Neural progenitor cell (in vitro differentiated cells): ENCODE data around the gene LRRC28. TPM values are rescaled to one million over a fixed set of nuclear protein-coding genes. Genes with fewer than 3 reads are reported as not detected.
A peak's percentile ranks its signal among the peaks of the same experiment; 100 is the strongest.

Experiments used
- DNase-seq: peaks from one replicate; pipeline ENCODE4 v3.0.0-alpha.2; 2016; ENCODE audit warnings: low spot score
- H2AFZ ChIP-seq: fragments of 200-600 bp; sonication (generic); replicated peaks from 2 replicates; pipeline ENCODE4 v1.6.1; 2016; ENCODE audit warnings: antibody characterized with exemption
- H3F3A ChIP-seq: fragments of 200-600 bp; sonication (generic); 2 replicates; pipeline ENCODE4 v1.6.1; 2016; ENCODE audit warnings: antibody characterized with exemption, low read depth
- H3K27ac ChIP-seq: fragments of 200-600 bp; sonication (generic); 2 replicates; pipeline ENCODE4 v1.5.1; 2016; ENCODE audit warnings: mild to moderate bottlenecking
- H3K27me3 ChIP-seq: fragments of 200-600 bp; sonication (generic); 2 replicates; pipeline ENCODE4 v1.6.1; 2016; ENCODE audit warnings: mild to moderate bottlenecking, moderate library complexity
- H3K36me3 ChIP-seq: fragments of 200-600 bp; sonication (generic); 2 replicates; pipeline ENCODE4 v1.5.1; 2016
- H3K4me1 ChIP-seq: fragments of 200-600 bp; sonication (generic); 2 replicates; pipeline ENCODE4 v1.6.1; 2016; ENCODE audit warnings: mixed run types
- H3K4me2 ChIP-seq: fragments of 200-600 bp; sonication (generic); 2 replicates; pipeline ENCODE4 v1.6.1; 2016
- H3K4me3 ChIP-seq: fragments of 200-600 bp; sonication (generic); 2 replicates; pipeline ENCODE4 v1.5.1; 2016
- H3K79me2 ChIP-seq: fragments of 200-600 bp; sonication (generic); 2 replicates; pipeline ENCODE4 v1.6.1; 2016; ENCODE audit warnings: low read depth
- H3K9ac ChIP-seq: fragments of 200-600 bp; sonication (generic); 2 replicates; pipeline ENCODE4 v1.6.1; 2016
- H3K9me3 ChIP-seq: fragments of 200-600 bp; sonication (generic); 2 replicates; pipeline ENCODE4 v1.5.1; 2016; ENCODE audit warnings: low read depth
- H4K20me1 ChIP-seq: fragments of 200-600 bp; sonication (generic); 2 replicates; pipeline ENCODE4 v1.6.1; 2016; ENCODE audit warnings: low read depth
- H3K27ac Mint-ChIP-seq: 3 replicates; pipeline ENCODE4 v1.8.0; 2021; ENCODE audit warnings: mixed read lengths
- H3K27me3 Mint-ChIP-seq: 2 replicates; pipeline ENCODE4 v1.8.0; 2022; ENCODE audit warnings: low read depth, mild to moderate bottlenecking, inconsistent platforms, moderate library complexity, mixed read lengths; ENCODE audit not compliant: insufficient read depth
- H3K36me3 Mint-ChIP-seq: 3 replicates; pipeline ENCODE4 v1.8.0; 2021; ENCODE audit warnings: mixed read lengths
- H3K4me1 Mint-ChIP-seq: 3 replicates; pipeline ENCODE4 v1.8.0; 2021; ENCODE audit warnings: mixed read lengths
- H3K4me3 Mint-ChIP-seq: 3 replicates; pipeline ENCODE4 v1.8.0; 2021; ENCODE audit warnings: mild to moderate bottlenecking, moderate library complexity, mixed read lengths
- H3K9me3 Mint-ChIP-seq: 3 replicates; pipeline ENCODE4 v1.8.0; 2020; ENCODE audit warnings: mixed read lengths
- EZH2 ChIP-seq: fragments of 200-600 bp; sonication (generic); IDR thresholded peaks from 2 replicates; pipeline ENCODE4 v1.6.1; 2017; ENCODE audit warnings: antibody characterized with exemption, mild to moderate bottlenecking, moderate library complexity
- EZH2phosphoT487 ChIP-seq: fragments of 200-600 bp; sonication (generic); IDR thresholded peaks from 2 replicates; pipeline ENCODE4 v1.6.1; 2017; ENCODE audit warnings: antibody characterized with exemption
- total RNA-seq: library from RNA; depleted of rRNA; stranded (reverse); fragments of >200 nt; gene quantifications from 2 replicates; pipeline ENCODE4 v1.2.3, GENCODE V29; 2015; ENCODE audit warnings: low replicate concordance
- TF ChIP-seq, protein P1 (sequence below): fragments of 200-600 bp; sonication (generic); IDR thresholded peaks from 2 replicates; pipeline ENCODE4 v1.5.1; 2017; ENCODE audit warnings: antibody characterized with exemption, mild to moderate bottlenecking

Gene LRRC28
- 34.5 and 37.5 TPM in 2 replicates for total RNA-seq

DNA sequence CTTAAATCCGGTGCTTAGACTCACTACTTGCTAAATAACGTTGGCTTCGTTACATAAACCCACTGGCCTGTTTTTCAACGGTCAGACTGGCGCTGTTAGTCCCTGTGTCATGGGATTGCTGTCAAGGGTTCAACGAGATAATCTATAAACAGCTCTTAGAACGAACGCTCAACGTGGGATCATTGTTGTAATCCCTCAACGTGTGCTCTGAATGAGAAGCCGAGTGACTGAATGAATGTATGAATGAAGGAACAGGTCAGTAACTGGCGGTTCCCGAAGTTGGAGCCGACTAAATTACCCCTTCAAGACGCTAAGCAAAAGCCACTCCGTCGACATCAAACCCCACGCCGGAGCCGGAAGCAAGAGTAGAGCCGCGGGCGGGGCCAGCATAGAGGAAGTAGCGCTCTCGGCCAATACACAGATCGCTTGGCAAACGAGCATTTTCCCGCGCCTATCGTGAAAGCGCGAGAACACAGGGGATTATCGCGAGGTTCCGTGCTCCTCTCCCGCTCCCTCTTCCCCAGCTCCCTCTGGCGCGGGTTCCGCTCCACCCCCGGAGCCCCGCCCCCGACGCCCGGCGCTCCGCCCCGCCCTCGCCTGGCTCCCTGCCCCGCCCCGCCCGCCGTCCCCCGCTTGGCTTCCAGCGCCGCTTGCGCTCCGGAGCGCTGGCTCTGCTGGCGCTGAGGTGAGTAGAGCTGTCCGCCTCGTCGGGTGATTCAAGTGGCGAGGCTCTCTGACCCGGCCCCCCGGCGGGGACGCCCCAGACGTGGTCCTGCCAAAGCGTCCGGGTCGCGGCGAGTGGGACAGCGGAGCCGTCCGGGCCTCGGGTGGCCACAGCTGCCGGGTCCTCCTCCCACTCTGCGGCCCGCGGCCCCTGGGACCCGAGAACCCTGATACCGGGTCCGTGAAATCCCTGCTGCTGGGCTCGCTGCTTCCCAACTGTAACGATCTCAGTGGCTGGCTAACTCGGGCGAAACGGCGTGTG lies at the start of gene LRRC28:
TSS of gene LRRC28 (plus strand) at position 625 of the 985 bp plus-strand sequence. CDS start 4,477 bp downstream, outside the sequence.
- peaks cover 15% of the 10 kb centered on the region for H3K4me1 ChIP-seq
- peak; percentile 100 for DNase-seq
- peak within 1 kb of the TSS; percentile 92 for H3K4me2 ChIP-seq
- no peak within 1 kb of the TSS for H3K4me3 Mint-ChIP-seq
- H3K27me3 ChIP-seq, result peaks cover 5% of the 10 kb centered on the region
- no peaks in the 10 kb centered on the region for H3K36me3 Mint-ChIP-seq
- no peaks in the 10 kb centered on the region for H3K9me3 ChIP-seq
- peaks cover 9% of the 10 kb centered on the region for H3F3A ChIP-seq
- peak within 1 kb of the TSS; percentile 82 for H2AFZ ChIP-seq
- peaks cover 32% of the 10 kb centered on the region for H3K79me2 ChIP-seq
- peak within 1 kb of the TSS; percentile 76 for H3K9ac ChIP-seq
- peak within 1 kb of the TSS; percentile 64 for H3K4me3 ChIP-seq
- H3K4me1 Mint-ChIP-seq, result peaks cover 18% of the 10 kb centered on the region
- H3K27ac Mint-ChIP-seq, result peak within 1 kb of the TSS; percentile 90
- no peaks in the 10 kb centered on the region for H3K9me3 Mint-ChIP-seq
- no peaks in the 10 kb centered on the region for H3K27me3 Mint-ChIP-seq
- no peaks in the 10 kb centered on the region for H4K20me1 ChIP-seq
- no peaks in the 10 kb centered on the region for H3K36me3 ChIP-seq
- peak within 1 kb of the TSS; percentile 81 for H3K27ac ChIP-seq
- peak; percentile 36 for TF ChIP-seq EZH2phosphoT487
- peak; percentile 3 for TF ChIP-seq EZH2
- TF ChIP-seq, protein P1, sequence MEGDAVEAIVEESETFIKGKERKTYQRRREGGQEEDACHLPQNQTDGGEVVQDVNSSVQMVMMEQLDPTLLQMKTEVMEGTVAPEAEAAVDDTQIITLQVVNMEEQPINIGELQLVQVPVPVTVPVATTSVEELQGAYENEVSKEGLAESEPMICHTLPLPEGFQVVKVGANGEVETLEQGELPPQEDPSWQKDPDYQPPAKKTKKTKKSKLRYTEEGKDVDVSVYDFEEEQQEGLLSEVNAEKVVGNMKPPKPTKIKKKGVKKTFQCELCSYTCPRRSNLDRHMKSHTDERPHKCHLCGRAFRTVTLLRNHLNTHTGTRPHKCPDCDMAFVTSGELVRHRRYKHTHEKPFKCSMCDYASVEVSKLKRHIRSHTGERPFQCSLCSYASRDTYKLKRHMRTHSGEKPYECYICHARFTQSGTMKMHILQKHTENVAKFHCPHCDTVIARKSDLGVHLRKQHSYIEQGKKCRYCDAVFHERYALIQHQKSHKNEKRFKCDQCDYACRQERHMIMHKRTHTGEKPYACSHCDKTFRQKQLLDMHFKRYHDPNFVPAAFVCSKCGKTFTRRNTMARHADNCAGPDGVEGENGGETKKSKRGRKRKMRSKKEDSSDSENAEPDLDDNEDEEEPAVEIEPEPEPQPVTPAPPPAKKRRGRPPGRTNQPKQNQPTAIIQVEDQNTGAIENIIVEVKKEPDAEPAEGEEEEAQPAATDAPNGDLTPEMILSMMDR, result peak; percentile 3

DNA sequence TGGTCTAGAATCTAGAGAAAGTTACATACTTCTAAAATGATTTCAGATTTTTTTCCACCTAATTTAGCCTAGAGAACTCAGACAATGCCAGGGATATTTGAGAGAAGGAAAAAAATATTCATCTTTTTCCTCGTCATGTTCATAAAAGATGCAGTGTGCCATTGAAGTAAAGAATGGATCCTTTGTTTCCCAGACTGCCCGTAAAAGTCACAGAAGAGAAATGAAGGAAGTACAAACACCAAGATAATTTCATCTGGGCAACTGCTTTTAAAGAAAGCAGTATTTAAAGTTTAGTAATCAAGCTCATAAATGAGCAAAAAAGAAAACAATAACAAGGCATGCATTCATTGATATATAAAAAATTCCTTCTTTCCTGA lies 49.1 kb upstream of the LRRC28 start:
- Histone ChIP-seq H4K20me1 (no peaks in the 10 kb centered on the region), H3K4me2 (no peak overlapping the region), H3K36me3 (no peaks in the 10 kb centered on the region), H2AFZ (no peak overlapping the region), H3K79me2 (no peaks in the 10 kb centered on the region), H3K4me1 (no peaks in the 10 kb centered on the region), H3K4me3 (no peak overlapping the region), H3K27ac (no peak overlapping the region), H3K9ac (no peak overlapping the region), H3K27me3 (no peaks in the 10 kb centered on the region), H3K9me3 (no peaks in the 10 kb centered on the region), H3F3A (no peaks in the 10 kb centered on the region)
- H3K36me3 Mint-ChIP-seq, result peaks cover 24% of the 10 kb centered on the region
- DNase-seq, result no peak
- TF ChIP-seq EZH2phosphoT487, result no peak
- TF ChIP-seq EZH2, result no peak
- TF ChIP-seq, protein P1, result no peak
- no peaks in the 10 kb centered on the region for H3K27me3 Mint-ChIP-seq
- H3K27ac Mint-ChIP-seq, result no peak overlapping the region
- H3K4me1 Mint-ChIP-seq, result no peaks in the 10 kb centered on the region
- no peak overlapping the region for H3K4me3 Mint-ChIP-seq
- H3K9me3 Mint-ChIP-seq, result no peaks in the 10 kb centered on the region

DNA sequence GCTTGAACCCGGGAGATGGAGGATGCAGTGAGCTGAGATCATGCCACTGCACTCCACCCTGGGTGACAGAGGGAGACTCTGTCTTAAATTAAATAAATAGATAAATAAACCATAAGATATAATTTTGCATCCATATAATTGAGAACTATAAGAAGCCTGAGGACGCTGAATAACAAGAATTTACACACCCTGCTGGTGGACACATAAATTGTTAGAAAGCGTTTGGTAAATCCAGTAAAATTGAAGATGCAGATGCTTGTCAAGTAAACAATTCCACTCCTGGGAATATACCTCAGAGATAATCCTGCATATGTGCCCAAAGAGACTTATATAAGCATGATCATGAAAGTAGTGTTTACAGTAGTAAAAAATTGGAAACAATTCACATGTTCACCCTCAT lies 43.6 kb upstream of the LRRC28 start:
- no peak overlapping the region for H2AFZ ChIP-seq
- H3K4me2 ChIP-seq, result no peak overlapping the region
- no peak for DNase-seq
- no peaks in the 10 kb centered on the region for H3K27me3 ChIP-seq
- H3K4me1 ChIP-seq, result no peaks in the 10 kb centered on the region
- H3K4me3 ChIP-seq, result no peak overlapping the region
- H4K20me1 ChIP-seq, result no peaks in the 10 kb centered on the region
- no peaks in the 10 kb centered on the region for H3K9me3 ChIP-seq
- TF ChIP-seq, protein P1, result no peak
- TF ChIP-seq EZH2 (no peak), EZH2phosphoT487 (no peak)
- Mint-ChIP-seq H3K27me3 (no peaks in the 10 kb centered on the region), H3K36me3 (peaks cover 18% of the 10 kb centered on the region), H3K27ac (no peak overlapping the region), H3K4me3 (no peak overlapping the region), H3K9me3 (no peaks in the 10 kb centered on the region), H3K4me1 (no peaks in the 10 kb centered on the region)
- no peaks in the 10 kb centered on the region for H3K36me3 ChIP-seq
- H3F3A ChIP-seq, result no peaks in the 10 kb centered on the region
- H3K9ac ChIP-seq, result no peak overlapping the region
- no peaks in the 10 kb centered on the region for H3K79me2 ChIP-seq
- H3K27ac ChIP-seq, result no peak overlapping the region
